ENCODE data around the gene GUK1. TPM values are rescaled to one million over a fixed set of nuclear protein-coding genes. Genes with fewer than 3 reads are reported as not detected.

GUK1 gene
- total RNA-seq, 1 experiment from 2014 or later, result 268 TPM

- DNase-seq (ENCODE audit: low read depth), result no peak
These were observed 8.3 kb upstream of the GUK1 start for GRCh38 chr1:228131766-228132165.

- DNase-seq (ENCODE audit: low read depth), result no peak
These were observed 5.5 kb upstream of the GUK1 start for GRCh38 chr1:228134591-228134990.

GRCh38 chr1:228136901-228137300, 3.2 kb upstream of the GUK1 start:
- DNase-seq (ENCODE audit: low read depth), result no peak

GRCh38 chr1:228139406-228139930, 611 bp upstream of the GUK1 start:
- no peak for DNase-seq (ENCODE audit: low read depth)

- DNase-seq (ENCODE audit: low read depth), result no peak
These were observed 696 bp downstream of the GUK1 start for GRCh38 chr1:228140724-228141225.

- peak; percentile 83 for DNase-seq (ENCODE audit: low read depth)
These were observed 1.4 kb downstream of the GUK1 start for GRCh38 chr1:228141226-228142044.

GRCh38 chr1:228142155-228142691, 2.1 kb downstream of the GUK1 start:
- no peak for DNase-seq (ENCODE audit: low read depth)

GRCh38 chr1:228142701-228143136, 2.6 kb downstream of the GUK1 start:
- DNase-seq (ENCODE audit: low read depth), result no peak

- no peak for DNase-seq (ENCODE audit: low read depth)
These were observed 3.6 kb downstream of the GUK1 start for GRCh38 chr1:228143480-228144192.

GRCh38 chr1:228144193-228144992, 4.3 kb downstream of the GUK1 start:
- DNase-seq (ENCODE audit: low read depth), result no peak

GRCh38 chr1:228144993-228145343, 4.9 kb downstream of the GUK1 start:
- DNase-seq (ENCODE audit: low read depth), result no peak

- DNase-seq (ENCODE audit: low read depth), result no peak
These were observed 5.7 kb downstream of the GUK1 start for GRCh38 chr1:228145463-228146416.

GRCh38 chr1:228146417-228147150, 6.5 kb downstream of the GUK1 start:
- DNase-seq (ENCODE audit: low read depth), result no peak

- no peak for DNase-seq (ENCODE audit: low read depth)
These were observed 7.1 kb downstream of the GUK1 start for GRCh38 chr1:228147151-228147693.

- DNase-seq (ENCODE audit: low read depth), result no peak
These were observed 7.7 kb downstream of the GUK1 start for GRCh38 chr1:228147768-228148167.

- DNase-seq (ENCODE audit: low read depth), result no peak
These were observed 8.2 kb downstream of the GUK1 start for GRCh38 chr1:228148196-228148861.

- DNase-seq (ENCODE audit: low read depth), result no peak
These were observed 8.9 kb downstream of the GUK1 start for GRCh38 chr1:228148935-228149405.

- DNase-seq (ENCODE audit: low read depth), result peak; percentile 54
These were observed 9.5 kb downstream of the GUK1 start, which contains the start of gene GJC2 for GRCh38 chr1:228149406-228150119. Gene GJC2 (plus strand): TSS chr1:228149930. CDS start chr1:228157759, 7,829 bp downstream.

Measured in Daoy (cell line).